ENCODE data around the gene PRG3. TPM values are rescaled to one million over a fixed set of nuclear protein-coding genes. Genes with fewer than 3 reads are reported as not detected.

Gene PRG3
- total RNA-seq, 1 experiment from 2014 or later: not detected

GRCh38 chr11:57339328-57339727 lies 41.6 kb downstream of the PRG3 start:
- H3K27me3 Mint-ChIP-seq (ENCODE audit: low read depth): peaks cover 23% of the 10 kb centered on the region
- Histone ChIP-seq H3K23me2 (ENCODE audit: insufficient read length, low read depth, low read length, poor library complexity, severe bottlenecking) (peaks cover 6% of the 10 kb centered on the region), H3K9ac (ENCODE audit: extremely low read depth, insufficient read length, low read length) (no peak overlapping the region), H2AK5ac (ENCODE audit: insufficient read length, low read length) (no peak overlapping the region), H3K27ac (ENCODE audit: insufficient read length, low read depth, low read length) (no peak overlapping the region), H3K79me2 (ENCODE audit: insufficient read depth, low read length) (peaks cover 7% of the 10 kb centered on the region; the same call in 1 of the 2 replicates), H4K8ac (replicated peaks; ENCODE audit: insufficient read length, low read depth, low read length) (no peak overlapping the region), H3K23ac (ENCODE audit: insufficient read length, low read depth, low read length) (no peak overlapping the region), H4K20me1 (ENCODE audit: control insufficient read depth, insufficient read depth, insufficient read length) (no peaks in the 10 kb centered on the region), H3K4me1 (ENCODE audit: insufficient read depth, low read length) (peaks cover 5% of the 10 kb centered on the region; the same call in 1 of the 2 replicates), H3K4me2 (ENCODE audit: insufficient read depth, insufficient read length, low read length) (no peak overlapping the region), H3K79me1 (ENCODE audit: insufficient read depth, low read depth, low read length, poor library complexity, severe bottlenecking) (peaks cover 3% of the 10 kb centered on the region), H3K4ac (ENCODE audit: low read depth, low read length) (no peak overlapping the region), H3K14ac (ENCODE audit: insufficient read depth, low read length) (no peak overlapping the region), H3K56ac (ENCODE audit: insufficient read length, low read depth, low read length) (no peak overlapping the region), H3T11ph (ENCODE audit: low read length) (no peak overlapping the region), H2AFZ (ENCODE audit: low read length) (no peak overlapping the region), H3K27me3 (ENCODE audit: insufficient read depth, low read length) (no peaks in the 10 kb centered on the region), H4K5ac (ENCODE audit: insufficient read length, low read depth, low read length) (no peak overlapping the region), H3K18ac (ENCODE audit: insufficient read length, low read depth, low read length) (no peak overlapping the region), H2BK5ac (ENCODE audit: insufficient read length, low read length) (no peak overlapping the region), H2BK20ac (ENCODE audit: low read depth, low read length, poor library complexity, severe bottlenecking) (no peak overlapping the region), H2BK15ac (ENCODE audit: low read depth, low read length) (no peak overlapping the region), H4K91ac (ENCODE audit: insufficient read length, low read depth, low read length) (no peak overlapping the region), H2BK12ac (ENCODE audit: insufficient read length, low read depth, low read length) (no peak overlapping the region), H3K9me3 (ENCODE audit: control insufficient read depth, low read depth, low read length) (no peaks in the 10 kb centered on the region), H2BK120ac (ENCODE audit: low read depth, low read length, poor library complexity, severe bottlenecking) (no peak overlapping the region)
- H3K27ac Mint-ChIP-seq: no peak overlapping the region
- H3K4me3 Mint-ChIP-seq: no peak overlapping the region; a peak in 1 of 5 replicates
- no peak for TF ChIP-seq CTCF (conservative IDR thresholded peaks at IDR 0.05)
- H3K9me3 Mint-ChIP-seq: no peaks in the 10 kb centered on the region
- no peak for DNase-seq
- peaks cover 2 to 8% (median 7%) of the 10 kb centered on the region in 3 experiments for H3K36me3 Mint-ChIP-seq (ENCODE audit: insufficient read depth in 1 of 3, low read depth in 3 of 3)
- H3K4me1 Mint-ChIP-seq: peaks cover 56 to 62% of the 10 kb centered on the region in 2 experiments
- no CpG with 5 or more reads among the region's 5 CpGs for WGBS (ENCODE audit: extremely low coverage, insufficient read length, low lambda C conversion rate)

All from H9 (cell line).